ENCODE measurements around the gene INO80E.
A peak's percentile ranks its signal among the peaks of the same experiment; 100 is the strongest.

Gene INO80E

GRCh38 chr16:29975811-29976511 is 20.1 kb upstream of the INO80E start:
- DNase-seq: peak; percentile 75

- DNase-seq: no peak
Observed at GRCh38 chr16:29977063-29977825, 18.8 kb upstream of the INO80E start.

- no peak for DNase-seq
Observed at GRCh38 chr16:29978081-29978480, 18.0 kb upstream of the INO80E start.

- no peak for DNase-seq
Observed at GRCh38 chr16:29978564-29979270, 17.3 kb upstream of the INO80E start.

- no peak for DNase-seq
Observed at GRCh38 chr16:29982560-29983419, 13.3 kb upstream of the INO80E start.

GRCh38 chr16:29983420-29984136 is 12.5 kb upstream of the INO80E start:
- DNase-seq: no peak

- no peak for DNase-seq
Observed at GRCh38 chr16:29984137-29984763, 11.8 kb upstream of the INO80E start.

GRCh38 chr16:29984764-29985147 is 11.3 kb upstream of the INO80E start:
- DNase-seq: no peak

- no peak for DNase-seq
Observed at GRCh38 chr16:29985271-29985811, 10.7 kb upstream of the INO80E start.

- DNase-seq: no peak
Observed at GRCh38 chr16:29986231-29986630, 9.8 kb upstream of the INO80E start.

- DNase-seq: no peak
Observed at GRCh38 chr16:29986931-29987330, 9.1 kb upstream of the INO80E start.

GRCh38 chr16:29987371-29988085 is 8.5 kb upstream of the INO80E start:
- DNase-seq: no peak

- no peak for DNase-seq
Observed at GRCh38 chr16:29988346-29989075, 7.5 kb upstream of the INO80E start.

GRCh38 chr16:29989111-29989858 is 6.8 kb upstream of the INO80E start:
- no peak for DNase-seq

GRCh38 chr16:29990034-29990433 is 6.0 kb upstream of the INO80E start:
- no peak for DNase-seq

- no peak for DNase-seq
Observed at GRCh38 chr16:29990883-29991570, 5.0 kb upstream of the INO80E start.

- no peak for DNase-seq
Observed at GRCh38 chr16:29991571-29991904, 4.5 kb upstream of the INO80E start.

- no peak for DNase-seq
Observed at GRCh38 chr16:29992344-29992967, 3.6 kb upstream of the INO80E start.

Data from hematopoietic multipotent progenitor cell treated with erythropoietin and hydrocortisone succinate and interleukin-3 and kit ligand, for 4 days (in vitro differentiated cells).